Astrocyte of the spinal cord (primary cell): ENCODE data around the gene PPP1R9B.
A peak's percentile ranks its signal among the peaks of the same experiment; 100 is the strongest.

Experiments used
- DNase-seq: peaks from one replicate; pipeline ENCODE4 v3.0.0; 2011; ENCODE audit warnings: low read depth, low spot score
- H3K4me3 ChIP-seq: 2 replicates; pipeline ENCODE4 v1.5.1; 2011; ENCODE audit warnings: low read depth, mild to moderate bottlenecking, low read length, moderate library complexity
- in situ Hi-C: cut with HindIII; loops from 2 replicates; pipeline ENCODE4 v1.10.0; 2017; ENCODE audit warnings: low sequenced_read_pairs
- TF ChIP-seq, protein P1 (sequence below): IDR thresholded peaks from 2 replicates; pipeline ENCODE4 v1.5.1; 2012; ENCODE audit warnings: low read depth, mild to moderate bottlenecking, low read length, inconsistent platforms

The PPP1R9B gene

DNA sequence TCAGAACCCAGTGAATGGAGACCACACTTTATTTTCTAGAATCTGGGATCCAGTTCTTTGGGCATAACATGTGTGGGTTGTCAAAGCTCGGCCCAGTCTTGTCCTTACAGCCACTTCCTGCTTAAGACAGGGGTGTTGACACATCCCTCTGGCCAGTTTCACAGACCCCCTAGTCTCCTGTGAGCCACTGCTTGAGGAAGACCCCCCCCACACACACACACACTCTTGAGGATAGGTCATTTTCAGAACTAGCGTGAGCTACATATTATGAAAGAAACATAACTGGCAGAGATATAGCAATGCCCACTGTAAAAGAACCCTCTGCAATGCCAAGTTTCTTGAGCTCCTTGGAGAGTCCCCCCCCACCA is 58.6 kb downstream of the PPP1R9B start:
- in situ Hi-C loops, result no loop called here
- TF ChIP-seq, protein P1, sequence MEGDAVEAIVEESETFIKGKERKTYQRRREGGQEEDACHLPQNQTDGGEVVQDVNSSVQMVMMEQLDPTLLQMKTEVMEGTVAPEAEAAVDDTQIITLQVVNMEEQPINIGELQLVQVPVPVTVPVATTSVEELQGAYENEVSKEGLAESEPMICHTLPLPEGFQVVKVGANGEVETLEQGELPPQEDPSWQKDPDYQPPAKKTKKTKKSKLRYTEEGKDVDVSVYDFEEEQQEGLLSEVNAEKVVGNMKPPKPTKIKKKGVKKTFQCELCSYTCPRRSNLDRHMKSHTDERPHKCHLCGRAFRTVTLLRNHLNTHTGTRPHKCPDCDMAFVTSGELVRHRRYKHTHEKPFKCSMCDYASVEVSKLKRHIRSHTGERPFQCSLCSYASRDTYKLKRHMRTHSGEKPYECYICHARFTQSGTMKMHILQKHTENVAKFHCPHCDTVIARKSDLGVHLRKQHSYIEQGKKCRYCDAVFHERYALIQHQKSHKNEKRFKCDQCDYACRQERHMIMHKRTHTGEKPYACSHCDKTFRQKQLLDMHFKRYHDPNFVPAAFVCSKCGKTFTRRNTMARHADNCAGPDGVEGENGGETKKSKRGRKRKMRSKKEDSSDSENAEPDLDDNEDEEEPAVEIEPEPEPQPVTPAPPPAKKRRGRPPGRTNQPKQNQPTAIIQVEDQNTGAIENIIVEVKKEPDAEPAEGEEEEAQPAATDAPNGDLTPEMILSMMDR, result no peak
- DNase-seq, result no peak
- H3K4me3 ChIP-seq, result no peak overlapping the region

GRCh38 chr17:50090971-50091917 is 59.2 kb downstream of the PPP1R9B start:
- no peak overlapping the region for H3K4me3 ChIP-seq
- TF ChIP-seq, protein P1, result no peak
- DNase-seq, result no peak
- in situ Hi-C loops, result no loop called here

DNA sequence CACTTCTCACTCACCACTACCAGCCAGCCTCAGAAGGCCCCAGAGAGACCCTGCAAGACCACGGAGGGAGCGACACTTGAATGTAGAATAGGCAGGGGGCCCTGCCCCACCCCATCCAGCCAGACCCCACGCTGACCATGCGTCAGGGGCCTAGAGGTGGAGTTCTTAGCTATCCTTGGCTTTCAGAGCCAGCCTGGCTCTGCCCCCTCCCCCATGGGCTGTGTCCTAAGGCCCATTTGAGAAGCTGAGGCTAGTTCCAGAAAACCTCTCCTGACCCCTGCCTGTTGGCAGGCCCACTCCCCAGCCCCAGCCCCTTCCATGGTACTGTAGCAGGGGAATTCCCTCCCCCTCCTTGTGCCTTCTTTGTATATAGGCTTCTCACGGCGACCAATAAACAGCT is 60.4 kb downstream of the PPP1R9B start:
- in situ Hi-C loops, result no loop called here
- no peak overlapping the region for H3K4me3 ChIP-seq
- DNase-seq, result no peak
- TF ChIP-seq, protein P1, result no peak

- TF ChIP-seq, protein P1, result no peak
- no peak overlapping the region for H3K4me3 ChIP-seq
- in situ Hi-C loops, result no loop called here
- DNase-seq, result no peak
These were observed 61.3 kb downstream of the PPP1R9B start for GRCh38 chr17:50088952-50089825.

GRCh38 chr17:50087912-50088405 is 62.5 kb downstream of the PPP1R9B start:
- no peak overlapping the region for H3K4me3 ChIP-seq
- TF ChIP-seq, protein P1, result no peak
- in situ Hi-C loops, result no loop called here
- no peak for DNase-seq

DNA sequence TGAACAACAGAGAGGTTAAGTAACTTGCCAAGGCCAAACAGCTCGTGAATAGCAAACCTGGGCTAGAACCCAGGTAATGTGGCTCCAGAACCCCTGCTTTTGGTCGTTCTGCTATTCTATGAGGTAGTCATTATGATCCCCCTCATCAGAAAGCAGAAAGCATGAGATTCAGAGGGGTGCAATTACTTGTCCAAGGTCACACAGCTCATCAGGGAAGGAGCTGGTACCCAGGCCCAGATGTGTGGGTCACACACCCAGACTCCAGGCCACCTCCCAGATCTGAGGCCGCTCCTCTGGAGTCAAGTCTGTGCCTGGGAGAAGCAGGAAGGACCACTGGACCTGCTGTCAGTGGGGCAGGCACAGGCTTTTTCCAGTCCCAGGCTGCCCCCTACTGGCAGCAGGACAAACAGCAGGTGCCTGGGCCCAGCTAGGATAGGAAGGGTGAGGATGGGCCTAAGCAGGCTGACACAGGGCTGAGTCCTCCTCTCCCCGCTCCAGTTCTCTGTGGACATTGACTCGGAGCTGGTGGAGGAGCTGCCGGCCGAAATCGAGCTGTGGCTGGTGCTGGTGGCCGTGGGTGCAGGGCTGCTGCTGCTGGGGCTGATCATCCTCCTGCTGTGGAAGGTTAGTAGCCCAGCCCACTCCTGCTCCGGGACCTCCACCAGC is 63.1 kb downstream of the PPP1R9B start:
- no peak overlapping the region for H3K4me3 ChIP-seq
- in situ Hi-C loops, result no loop called here
- TF ChIP-seq, protein P1, result peak; percentile 95
- peak; percentile 72 for DNase-seq
